Stomach (tissue), 9 donors: ENCODE data around the gene CCDC191. TPM values are rescaled to one million over a fixed set of nuclear protein-coding genes. Genes with fewer than 3 reads are reported as not detected.

Source experiments
- DNase-seq, 2 donors: peaks; one replicate each; pipeline versions ENCODE4 v3.0.0 to v3.0.0-alpha.2; 2013 to 2019
- H3K27ac ChIP-seq, 5 donors: fragments of 200-600 bp in 4 of 5; sonication (generic) in 4 of 5; one replicate each; pipeline ENCODE4 v1.5.1; 2013 to 2019; ENCODE audit warnings: mild to moderate bottlenecking in 1 of 5, moderate library complexity in 1 of 5
- H3K27me3 ChIP-seq, 3 donors: fragments of 200-600 bp; sonication (generic); one replicate each; pipeline ENCODE4 v1.5.1; 2017 to 2019; ENCODE audit warnings: mixed run types in 1 of 3
- H3K36me3 ChIP-seq, 4 donors: fragments of 200-600 bp; sonication (generic); 1 replicate in 3 of 4; 2 replicates in 1 of 4; pipeline ENCODE4 v1.5.1; 2016 to 2019
- H3K4me1 ChIP-seq, 4 donors: fragments of 200-600 bp; sonication (generic); one replicate each; pipeline ENCODE4 v1.5.1; 2016 to 2019
- H3K4me3 ChIP-seq, 4 donors: fragments of 200-600 bp; sonication (generic) in 3 of 4; one replicate each; pipeline ENCODE4 v1.5.1; 2016 to 2019; ENCODE audit warnings: mild to moderate bottlenecking in 1 of 4
- H3K9me3 ChIP-seq, 4 donors: fragments of 200-600 bp; sonication (generic); one replicate each; pipeline ENCODE4 v1.5.1; 2016 to 2019
- EP300 ChIP-seq: sonication (generic); formaldehyde crosslinking; IDR thresholded peaks from one replicate; pipeline ENCODE4 v1.6.1; 2017; ENCODE audit warnings: antibody characterized with exemption
- POLR2A ChIP-seq, 4 donors: fragments of 450-650 bp; IDR thresholded peaks; one replicate each; pipeline ENCODE4 v1.6.1; 2016; ENCODE audit warnings: antibody characterized with exemption in 4 of 4, control low read depth in 2 of 4, mild to moderate bottlenecking in 1 of 4, moderate library complexity in 1 of 4
- POLR2AphosphoS5 ChIP-seq, 3 donors: sonication (generic); formaldehyde crosslinking; IDR thresholded peaks; one replicate each; pipeline ENCODE4 v1.6.1; 2016; ENCODE audit warnings: antibody characterized with exemption in 3 of 3
- WGBS, 5 donors: extraction: QIAGEN DNeasy Blood & Tissue Kit in 3 of 5; methylation state at CpG; one replicate each; pipeline versions ENCODE4 v1.1.5 to v1.1.7; 2013 to 2018; 5-methylcytosine and 5-hydroxymethylcytosine counted together
- intact Hi-C: fragments of 100-400 bp; cut with DNase I; formaldehyde crosslinking; loops from one replicate; pipeline ENCODE4 v1.15.1; 2023; ENCODE audit warnings: low total_unique reads
- polyA plus RNA-seq, 3 donors: library from polyadenylated mRNA; stranded (reverse); fragments of 200-250 nt; gene quantifications; one replicate each; pipeline ENCODE4 v1.2.3, GENCODE V29; 2013
- total RNA-seq, 5 donors: library from RNA; depleted of rRNA; stranded (reverse); fragments of >200 nt; gene quantifications; one replicate each; pipeline versions ENCODE4 v1.1.0 to v1.2.3, GENCODE V29; 2014 to 2016
- TF ChIP-seq, protein P1 (sequence below), 7 experiments: fragments of 450-650 bp in 4 of 7; fragments of 200-600 bp in 3 of 7; sonication (generic) in 3 of 7; IDR thresholded peaks; one replicate each; pipeline ENCODE4 v1.5.1; 2016 to 2019; ENCODE audit warnings: antibody characterized with exemption in 7 of 7, control low read depth in 2 of 7, mild to moderate bottlenecking in 1 of 7
- donor health status: healthy with polysubstance abuse.
- donor health status: Bipolar disorder and iron deficiency.
- donor health status: healthy.

Gene CCDC191
- total and polyA plus RNA-seq, 8 donors, result 1.4 to 21.0 (median 3.8) TPM

DNA sequence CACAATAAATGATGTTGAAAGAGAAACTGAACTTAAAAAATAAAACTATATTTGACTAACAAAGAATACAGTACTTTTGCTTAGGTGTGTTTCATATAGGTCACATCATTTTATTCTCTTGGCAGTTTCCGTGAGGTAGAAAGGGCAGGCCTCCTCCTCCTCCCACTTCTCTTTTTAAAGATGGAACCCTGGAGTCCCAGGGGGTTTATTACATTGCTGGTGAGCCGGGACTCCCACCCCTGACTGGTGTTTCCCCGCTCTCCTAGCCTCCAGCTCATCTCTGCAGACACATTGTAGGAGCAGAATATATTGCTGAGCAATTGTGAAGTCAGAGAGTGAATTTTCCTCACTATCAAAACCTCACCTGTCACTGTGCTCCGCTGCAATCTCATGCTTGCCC, 78.5 kb downstream of the CCDC191 start:
- no peak overlapping the region for H3K4me3 ChIP-seq
- 91 to 97% (median 94%) methylated on average over 4 of the region's 4 CpGs for WGBS, 5 donors
- intact Hi-C loops, result no loop called here
- H3K27ac ChIP-seq, result no peak overlapping the region
- peaks cover 0 to 18% (median 12%) of the 10 kb centered on the region in 4 donors for H3K9me3 ChIP-seq
- peaks cover 0 to 65% (median 50%) of the 10 kb centered on the region in 4 donors for H3K36me3 ChIP-seq
- no peaks in the 10 kb centered on the region for H3K27me3 ChIP-seq
- H3K4me1 ChIP-seq, result no peaks in the 10 kb centered on the region
- TF ChIP-seq EP300 (no peak), POLR2AphosphoS5 (IDR thresholded peaks at IDR 0.05) (no peak), POLR2A (IDR thresholded peaks at IDR 0.05) (no peak)
- TF ChIP-seq, protein P1, sequence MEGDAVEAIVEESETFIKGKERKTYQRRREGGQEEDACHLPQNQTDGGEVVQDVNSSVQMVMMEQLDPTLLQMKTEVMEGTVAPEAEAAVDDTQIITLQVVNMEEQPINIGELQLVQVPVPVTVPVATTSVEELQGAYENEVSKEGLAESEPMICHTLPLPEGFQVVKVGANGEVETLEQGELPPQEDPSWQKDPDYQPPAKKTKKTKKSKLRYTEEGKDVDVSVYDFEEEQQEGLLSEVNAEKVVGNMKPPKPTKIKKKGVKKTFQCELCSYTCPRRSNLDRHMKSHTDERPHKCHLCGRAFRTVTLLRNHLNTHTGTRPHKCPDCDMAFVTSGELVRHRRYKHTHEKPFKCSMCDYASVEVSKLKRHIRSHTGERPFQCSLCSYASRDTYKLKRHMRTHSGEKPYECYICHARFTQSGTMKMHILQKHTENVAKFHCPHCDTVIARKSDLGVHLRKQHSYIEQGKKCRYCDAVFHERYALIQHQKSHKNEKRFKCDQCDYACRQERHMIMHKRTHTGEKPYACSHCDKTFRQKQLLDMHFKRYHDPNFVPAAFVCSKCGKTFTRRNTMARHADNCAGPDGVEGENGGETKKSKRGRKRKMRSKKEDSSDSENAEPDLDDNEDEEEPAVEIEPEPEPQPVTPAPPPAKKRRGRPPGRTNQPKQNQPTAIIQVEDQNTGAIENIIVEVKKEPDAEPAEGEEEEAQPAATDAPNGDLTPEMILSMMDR (IDR thresholded peaks at IDR 0.05), result no peak
- no peak for DNase-seq

DNA sequence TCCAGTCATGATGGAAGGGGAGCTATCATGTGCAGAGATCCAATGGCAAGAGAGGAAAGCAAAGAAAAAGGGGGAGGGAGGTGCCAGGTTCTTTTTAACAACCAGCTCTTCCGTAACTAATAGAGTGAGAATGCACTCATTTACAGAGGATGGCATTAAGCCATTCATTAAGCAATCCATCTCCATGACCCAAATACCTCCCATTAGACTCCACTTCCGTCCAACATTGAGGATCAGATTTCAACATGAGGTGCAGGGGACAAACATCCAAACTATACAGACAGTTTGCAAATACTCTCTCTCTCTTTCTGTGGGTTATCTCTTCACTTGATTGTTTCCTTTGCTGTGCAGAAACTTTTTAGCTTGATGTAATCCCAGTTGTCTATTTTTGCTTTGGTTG, 87.3 kb downstream of the CCDC191 start:
- intact Hi-C loops, result no loop called here
- TF ChIP-seq EP300 (no peak), POLR2A (IDR thresholded peaks at IDR 0.05) (no peak), POLR2AphosphoS5 (IDR thresholded peaks at IDR 0.05) (no peak)
- TF ChIP-seq, protein P1 (IDR thresholded peaks at IDR 0.05), result no peak
- H3K4me1 ChIP-seq, result no peaks in the 10 kb centered on the region
- no peaks in the 10 kb centered on the region for H3K27me3 ChIP-seq
- H3K36me3 ChIP-seq, result peaks cover 0 to 17% (median 10%) of the 10 kb centered on the region in 4 donors
- no peak for DNase-seq
- no peak overlapping the region for H3K27ac ChIP-seq
- WGBS, 5 donors, result 53 to 80% (median 70%) methylated on average over 2 of the region's 2 CpGs
- peaks cover 0 to 16% (median 9%) of the 10 kb centered on the region in 4 donors for H3K9me3 ChIP-seq
- H3K4me3 ChIP-seq, result no peak overlapping the region

- Histone ChIP-seq H3K27ac (no peak overlapping the region), H3K9me3 (no peaks in the 10 kb centered on the region), H3K4me1 (no peaks in the 10 kb centered on the region), H3K27me3 (no peaks in the 10 kb centered on the region), H3K36me3 (peaks cover 0 to 28% (median 17%) of the 10 kb centered on the region in 4 donors), H3K4me3 (no peak overlapping the region)
- DNase-seq, result no peak
- intact Hi-C loops, result no loop called here
- TF ChIP-seq EP300 (no peak), POLR2AphosphoS5 (IDR thresholded peaks at IDR 0.05) (no peak), POLR2A (IDR thresholded peaks at IDR 0.05) (no peak)
- TF ChIP-seq, protein P1 (IDR thresholded peaks at IDR 0.05), result no peak
- 71 to 82% (median 78%) methylated on average over 2 of the region's 2 CpGs for WGBS, 5 donors
These were observed 90.2 kb downstream of the CCDC191 start for GRCh38 chr3:113966172-113966571.

GRCh38 chr3:113963879-113964278, 92.4 kb downstream of the CCDC191 start:
- Histone ChIP-seq H3K4me1 (no peaks in the 10 kb centered on the region), H3K27ac (no peak overlapping the region), H3K36me3 (peaks cover 0 to 39% (median 35%) of the 10 kb centered on the region in 4 donors), H3K4me3 (no peak overlapping the region), H3K27me3 (no peaks in the 10 kb centered on the region), H3K9me3 (no peaks in the 10 kb centered on the region)
- intact Hi-C loops, result no loop called here
- DNase-seq, result no peak
- WGBS, 5 donors, result 79 to 87% (median 84%) methylated on average over 3 of the region's 3 CpGs
- TF ChIP-seq, protein P1 (IDR thresholded peaks at IDR 0.05), result no peak
- TF ChIP-seq POLR2AphosphoS5 (IDR thresholded peaks at IDR 0.05) (no peak), POLR2A (IDR thresholded peaks at IDR 0.05) (no peak), EP300 (no peak)
